RWPE2 (cell line): ENCODE results near the gene LECT2.

ENCODE experiments used
- ATAC-seq: fragments of 200-7000 bp; cut with Tn5 transposase; 3 replicates; pipeline ENCODE4 v1.9.1; 2021; ENCODE audit warnings: low read depth
- DNase-seq: peaks from one replicate; pipeline ENCODE4 v3.0.0-alpha.2; 2020; ENCODE audit warnings: low spot score
- H3K27ac ChIP-seq: fragments of 450-650 bp; 2 replicates; pipeline ENCODE4 v1.5.1; 2017; ENCODE audit warnings: mild to moderate bottlenecking; ENCODE audit not compliant: poor library complexity, severe bottlenecking
- H3K27me3 ChIP-seq: fragments of 250-450 bp; sonication (Bioruptor Pico); 2 replicates; pipeline ENCODE4 v1.5.1; 2021; ENCODE audit warnings: mild to moderate bottlenecking, moderate library complexity; ENCODE audit not compliant: insufficient read depth, poor library complexity, severe bottlenecking
- H3K36me3 ChIP-seq: fragments of 250-450 bp; sonication (Bioruptor Pico); 2 replicates; pipeline ENCODE4 v1.5.1; 2020; ENCODE audit warnings: low read depth, mild to moderate bottlenecking, moderate library complexity
- H3K4me1 ChIP-seq: fragments of 250-450 bp; sonication (Bioruptor Pico); 2 replicates; pipeline ENCODE4 v1.5.1; 2021; ENCODE audit warnings: mild to moderate bottlenecking, moderate library complexity; ENCODE audit not compliant: insufficient read depth, poor library complexity, severe bottlenecking
- H3K4me3 ChIP-seq: fragments of 250-450 bp; sonication (Bioruptor Pico); 2 replicates; pipeline ENCODE4 v1.5.1; 2021; ENCODE audit warnings: mild to moderate bottlenecking, moderate library complexity; ENCODE audit not compliant: severe bottlenecking
- H3K9me3 ChIP-seq: fragments of 250-450 bp; sonication (Bioruptor Pico); 2 replicates; pipeline ENCODE4 v1.5.1; 2021; ENCODE audit warnings: mild to moderate bottlenecking, moderate library complexity; ENCODE audit not compliant: severe bottlenecking
- TF ChIP-seq, protein P1 (sequence below): fragments of 450-650 bp; IDR thresholded peaks from one replicate; pipeline ENCODE4 v1.5.1; 2017; ENCODE audit warnings: mild to moderate bottlenecking, moderate library complexity; ENCODE audit not compliant: poor library complexity, severe bottlenecking

The LECT2 gene

DNA sequence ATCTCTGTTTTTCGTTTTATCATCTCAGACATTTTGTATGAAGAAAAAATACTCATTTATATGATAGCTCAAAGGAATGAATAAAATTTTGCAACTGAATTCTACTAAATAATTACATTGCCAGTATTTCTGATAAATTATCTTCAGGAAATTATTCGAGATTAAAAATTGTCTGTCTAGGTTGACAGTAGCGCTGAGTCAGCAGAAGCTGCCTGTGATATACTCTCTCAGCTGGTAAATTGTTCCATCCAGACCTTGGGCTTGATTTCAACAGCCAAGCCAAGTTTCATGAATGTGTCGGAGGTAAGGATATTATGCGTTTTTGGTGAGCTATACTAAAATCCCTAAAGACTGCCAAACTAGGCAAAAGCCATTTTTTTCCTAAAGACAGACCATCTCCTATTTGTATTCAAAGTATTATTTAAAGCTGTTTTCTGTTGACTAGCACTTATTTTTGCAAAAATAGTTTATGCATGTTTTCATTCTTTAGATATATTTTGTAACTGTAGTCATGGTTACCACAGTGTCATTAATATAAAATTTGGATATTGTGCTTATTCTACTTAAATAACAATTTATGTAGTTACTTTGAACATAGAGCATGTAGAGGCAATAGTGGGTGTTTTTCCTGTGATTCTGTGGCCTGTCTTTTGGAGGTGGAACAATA, 17.4 kb downstream of the LECT2 start:
- Histone ChIP-seq H3K36me3 (no peaks in the 10 kb centered on the region), H3K27me3 (peaks cover 7% of the 10 kb centered on the region), H3K4me1 (no peaks in the 10 kb centered on the region), H3K9me3 (no peaks in the 10 kb centered on the region), H3K4me3 (no peak overlapping the region), H3K27ac (no peak overlapping the region)
- DNase-seq (no peak), ATAC-seq (no peak)
- TF ChIP-seq, protein P1, sequence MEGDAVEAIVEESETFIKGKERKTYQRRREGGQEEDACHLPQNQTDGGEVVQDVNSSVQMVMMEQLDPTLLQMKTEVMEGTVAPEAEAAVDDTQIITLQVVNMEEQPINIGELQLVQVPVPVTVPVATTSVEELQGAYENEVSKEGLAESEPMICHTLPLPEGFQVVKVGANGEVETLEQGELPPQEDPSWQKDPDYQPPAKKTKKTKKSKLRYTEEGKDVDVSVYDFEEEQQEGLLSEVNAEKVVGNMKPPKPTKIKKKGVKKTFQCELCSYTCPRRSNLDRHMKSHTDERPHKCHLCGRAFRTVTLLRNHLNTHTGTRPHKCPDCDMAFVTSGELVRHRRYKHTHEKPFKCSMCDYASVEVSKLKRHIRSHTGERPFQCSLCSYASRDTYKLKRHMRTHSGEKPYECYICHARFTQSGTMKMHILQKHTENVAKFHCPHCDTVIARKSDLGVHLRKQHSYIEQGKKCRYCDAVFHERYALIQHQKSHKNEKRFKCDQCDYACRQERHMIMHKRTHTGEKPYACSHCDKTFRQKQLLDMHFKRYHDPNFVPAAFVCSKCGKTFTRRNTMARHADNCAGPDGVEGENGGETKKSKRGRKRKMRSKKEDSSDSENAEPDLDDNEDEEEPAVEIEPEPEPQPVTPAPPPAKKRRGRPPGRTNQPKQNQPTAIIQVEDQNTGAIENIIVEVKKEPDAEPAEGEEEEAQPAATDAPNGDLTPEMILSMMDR = no peak

DNA sequence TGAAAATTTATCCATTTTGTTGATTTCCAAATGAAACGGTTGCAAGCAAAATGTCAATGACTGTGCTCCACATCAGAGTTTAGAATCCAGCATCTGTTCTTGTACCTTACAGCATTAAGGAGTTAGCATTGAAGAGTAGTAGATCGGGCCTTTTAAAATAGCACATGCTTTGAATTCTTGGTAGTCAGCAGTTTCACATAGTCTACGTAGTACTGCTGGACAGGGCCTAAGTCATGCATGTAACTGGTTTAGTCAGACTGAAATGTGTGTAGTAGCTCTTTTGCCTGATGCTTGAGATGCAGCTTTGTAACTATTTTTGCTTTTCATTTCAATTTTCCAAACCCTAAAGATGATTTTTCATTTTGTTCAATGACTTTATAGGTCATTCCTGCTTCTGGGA, 19.8 kb downstream of the LECT2 start:
- Histone ChIP-seq H3K4me3 (no peak overlapping the region), H3K4me1 (no peaks in the 10 kb centered on the region), H3K27ac (no peak overlapping the region), H3K27me3 (peaks cover 29% of the 10 kb centered on the region), H3K36me3 (no peaks in the 10 kb centered on the region), H3K9me3 (no peaks in the 10 kb centered on the region)
- no peak for DNase-seq
- ATAC-seq = 0 out of 3 replicates have a peak, but pooled peaks have one; percentile 49
- TF ChIP-seq, protein P1 = no peak

DNA sequence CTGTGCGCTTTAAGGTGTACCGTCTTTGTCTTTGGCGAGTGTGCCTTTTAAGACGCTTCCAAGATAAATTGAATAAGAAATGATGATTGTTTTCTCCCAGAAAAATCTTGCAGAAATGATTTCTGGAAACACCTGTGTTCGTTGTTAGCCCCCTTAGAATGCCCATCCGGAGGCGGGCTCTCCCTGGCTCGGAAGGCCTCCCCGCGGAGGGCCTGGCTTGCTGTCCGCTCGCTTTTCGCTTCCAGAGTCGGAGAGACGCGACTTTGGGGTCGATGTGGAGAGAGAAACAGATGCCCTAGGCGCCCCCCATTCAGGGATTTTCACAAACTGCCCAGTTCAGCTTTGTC, 23.9 kb downstream of the LECT2 start:
- no peak for ATAC-seq
- H3K4me3 ChIP-seq = no peak overlapping the region

DNA sequence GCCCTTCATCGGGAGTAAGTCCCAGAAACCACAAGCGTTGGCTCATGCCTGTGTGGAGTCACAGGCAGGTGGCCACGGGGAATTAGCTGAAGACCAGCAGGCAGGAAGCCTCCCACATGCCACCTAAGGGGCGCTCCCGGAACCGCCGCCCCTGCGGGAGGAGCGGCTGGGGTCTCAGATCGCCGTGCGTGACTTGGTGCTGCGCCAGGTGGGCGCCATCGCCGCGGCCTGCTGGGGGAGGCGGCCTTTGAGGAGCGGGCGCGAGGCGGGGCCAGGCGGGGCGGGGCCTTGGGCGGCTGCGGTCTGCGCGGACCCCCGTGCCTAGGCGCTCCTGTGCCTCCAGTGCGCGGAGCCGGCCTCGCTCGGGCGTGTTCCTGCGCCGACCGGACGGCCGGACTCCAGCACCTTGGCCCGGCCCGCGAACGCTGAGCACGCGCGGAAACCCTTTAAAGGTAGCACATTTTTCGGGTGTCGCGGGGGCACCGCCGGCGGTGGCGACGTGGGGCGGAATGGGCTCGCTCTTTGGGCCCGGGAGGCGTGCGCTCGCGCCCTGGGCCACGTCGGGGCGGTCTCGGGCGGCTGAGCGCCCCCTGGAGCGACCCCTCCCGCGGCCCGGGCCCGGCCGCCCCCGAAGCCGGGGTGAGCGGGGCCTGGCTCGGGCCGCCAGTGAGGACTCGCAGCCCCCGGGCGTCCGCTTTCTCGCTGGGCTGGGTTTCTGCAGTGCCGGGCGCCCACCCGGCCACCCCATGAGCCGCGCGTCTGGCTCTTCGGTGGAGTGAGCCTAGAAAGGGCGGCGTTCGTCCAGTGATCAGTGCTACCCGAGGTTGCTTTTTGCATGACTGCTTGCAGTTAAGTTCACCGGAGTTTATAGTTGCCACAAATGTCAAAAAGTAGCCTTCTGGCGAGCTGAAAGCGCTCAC, 24.5 kb downstream of the LECT2 start:
- no peaks in the 10 kb centered on the region for H3K9me3 ChIP-seq
- no peak for DNase-seq
- peaks cover 75% of the 10 kb centered on the region for H3K27me3 ChIP-seq
- H3K36me3 ChIP-seq = no peaks in the 10 kb centered on the region
- ATAC-seq = peak; percentile 66
- no peak overlapping the region for H3K27ac ChIP-seq
- H3K4me1 ChIP-seq = no peaks in the 10 kb centered on the region
- peak overlapping the region; percentile 12 for H3K4me3 ChIP-seq
- TF ChIP-seq, protein P1 = no peak

More for the DNA sequence above, 23.9 kb downstream of the LECT2 start:
- H3K4me1 ChIP-seq = no peaks in the 10 kb centered on the region
- peaks cover 68% of the 10 kb centered on the region for H3K27me3 ChIP-seq
- TF ChIP-seq, protein P1 = no peak
- DNase-seq = no peak
- no peaks in the 10 kb centered on the region for H3K9me3 ChIP-seq
- H3K36me3 ChIP-seq = no peaks in the 10 kb centered on the region
- no peak overlapping the region for H3K27ac ChIP-seq

DNA sequence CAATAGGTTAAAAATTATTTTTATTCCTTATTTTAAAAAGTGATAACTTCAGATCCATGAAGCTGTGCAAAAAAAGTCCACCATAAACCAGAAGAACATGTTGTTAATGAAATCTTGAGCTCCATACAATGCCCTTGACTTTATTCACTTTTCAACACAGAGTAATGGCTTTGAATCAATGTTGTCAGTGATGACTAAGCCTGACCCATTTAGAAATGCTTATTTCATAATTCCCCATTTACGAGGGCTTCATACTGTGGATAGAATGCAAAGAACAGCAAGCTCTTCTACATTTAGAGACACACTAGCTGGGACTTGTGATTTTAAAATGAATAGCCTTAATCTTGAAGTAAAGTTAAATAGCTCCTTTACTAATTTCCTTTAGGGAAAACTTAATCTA, 33.4 kb downstream of the LECT2 start:
- DNase-seq (no peak), ATAC-seq (peak; percentile 95)
- no peaks in the 10 kb centered on the region for H3K9me3 ChIP-seq
- H3K4me3 ChIP-seq = no peak overlapping the region
- no peak overlapping the region for H3K27ac ChIP-seq
- H3K27me3 ChIP-seq = peaks cover 62% of the 10 kb centered on the region
- H3K36me3 ChIP-seq = no peaks in the 10 kb centered on the region
- H3K4me1 ChIP-seq = no peaks in the 10 kb centered on the region
- TF ChIP-seq, protein P1 = no peak
